SJSA1 (cell line): ENCODE measurements around the gene CIP2A. TPM values are rescaled to one million over a fixed set of nuclear protein-coding genes. Genes with fewer than 3 reads are reported as not detected.

Experiments
- DNase-seq, 2 experiments: peaks; one replicate each; pipeline ENCODE4 v3.0.0-alpha.2; 2015 to 2020; ENCODE audit warnings: low spot score in 2 of 2, low read depth in 1 of 2
- H3K27ac ChIP-seq: fragments of 250-450 bp; sonication (Bioruptor Pico); 2 replicates; pipeline ENCODE4 v1.5.1; 2020; ENCODE audit warnings: mild to moderate bottlenecking, moderate library complexity
- H3K27me3 ChIP-seq: fragments of 250-450 bp; sonication (Bioruptor Pico); replicated peaks from 2 replicates; pipeline ENCODE4 v1.5.1; 2020; ENCODE audit warnings: mild to moderate bottlenecking, moderate library complexity
- H3K36me3 ChIP-seq: fragments of 250-450 bp; sonication (Bioruptor Pico); 2 replicates; pipeline ENCODE4 v1.5.1; 2020; ENCODE audit warnings: mild to moderate bottlenecking
- H3K4me1 ChIP-seq: fragments of 250-450 bp; sonication (Bioruptor Pico); replicated peaks from 2 replicates; pipeline ENCODE4 v1.6.1; 2021; ENCODE audit warnings: mild to moderate bottlenecking
- H3K4me3 ChIP-seq: fragments of 250-450 bp; sonication (Bioruptor Pico); 2 replicates; pipeline ENCODE4 v1.5.1; 2020; ENCODE audit warnings: mild to moderate bottlenecking
- H3K9me3 ChIP-seq: fragments of 250-450 bp; sonication (Bioruptor Pico); replicated peaks from 2 replicates; pipeline ENCODE4 v1.5.1; 2020; ENCODE audit warnings: mild to moderate bottlenecking
- total RNA-seq: library from RNA; depleted of rRNA; stranded (reverse); fragments of >200 nt; shearing (Covaris generic); gene quantifications from 2 replicates; pipeline ENCODE4 v1.2.3, GENCODE V29; 2014

The CIP2A gene
- total RNA-seq, 1 experiment from 2014 or later = 56.1 TPM

DNA sequence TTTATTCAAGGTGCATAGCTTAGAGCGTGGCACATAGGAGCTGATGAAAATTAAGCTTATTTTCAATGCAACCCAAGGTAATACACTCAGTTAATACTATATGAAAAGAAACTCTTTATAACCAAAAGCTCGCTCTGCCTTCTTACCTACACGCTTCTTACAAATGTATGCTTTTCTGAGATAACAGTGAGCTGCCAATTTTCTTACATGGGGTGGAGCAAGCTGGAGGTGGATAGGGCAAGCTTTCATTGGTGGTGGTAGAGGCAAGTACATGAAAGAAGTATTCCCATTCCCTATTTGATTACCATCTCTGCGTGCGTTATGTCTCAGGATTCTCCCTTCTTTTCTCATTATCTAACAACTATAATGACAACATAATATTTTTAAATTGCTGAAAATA, 9.1 kb upstream of the CIP2A start:
- Histone ChIP-seq H3K36me3 (no peaks in the 10 kb centered on the region), H3K4me1 (no peaks in the 10 kb centered on the region), H3K27ac (no peak overlapping the region), H3K9me3 (no peaks in the 10 kb centered on the region), H3K4me3 (no peak overlapping the region), H3K27me3 (no peaks in the 10 kb centered on the region)
- no peak for DNase-seq

DNA sequence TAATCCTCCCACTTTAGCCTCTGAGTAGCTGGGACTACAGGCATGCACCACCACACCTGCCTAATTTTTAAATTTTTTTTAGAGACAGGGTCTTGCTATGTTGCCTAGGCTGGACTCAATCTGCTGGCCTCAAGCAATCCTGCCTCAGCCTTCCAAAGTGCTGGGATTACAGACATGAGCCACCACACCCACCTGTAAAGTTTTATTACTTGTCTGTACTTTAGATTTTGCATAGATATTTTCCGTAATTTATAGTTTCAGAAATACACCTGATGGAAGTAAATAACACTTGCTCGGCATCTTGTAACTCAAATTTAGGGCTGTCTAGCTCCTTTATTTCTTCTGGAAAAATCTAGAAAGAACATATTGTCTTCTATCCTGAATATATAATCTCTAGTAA, 6.1 kb upstream of the CIP2A start:
- Histone ChIP-seq H3K9me3 (no peaks in the 10 kb centered on the region), H3K27me3 (no peaks in the 10 kb centered on the region), H3K4me1 (no peaks in the 10 kb centered on the region), H3K36me3 (no peaks in the 10 kb centered on the region), H3K27ac (no peak overlapping the region), H3K4me3 (no peak overlapping the region)
- no peak for DNase-seq

DNA sequence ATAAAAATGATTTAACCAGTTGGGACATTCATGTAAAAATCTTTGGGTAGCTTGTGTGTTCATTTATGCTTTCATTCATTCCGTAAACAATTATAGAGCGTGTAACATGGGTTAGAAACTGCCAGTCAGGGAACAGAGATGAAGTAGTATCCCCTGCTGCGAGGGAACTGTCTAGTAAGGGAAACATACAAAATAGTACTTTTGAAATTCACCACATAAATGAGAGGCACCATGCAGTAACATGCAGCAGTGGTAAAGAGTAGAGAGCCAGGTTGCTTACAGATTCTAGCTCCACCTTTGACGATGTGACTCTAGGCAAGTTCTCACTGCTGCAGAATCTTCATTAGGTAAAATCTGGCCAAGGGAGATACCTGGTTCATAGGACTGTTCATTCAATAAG, 1.2 kb upstream of the CIP2A start:
- DNase-seq = no peak
- Histone ChIP-seq H3K27ac (peak overlapping the region; percentile 95), H3K9me3 (no peaks in the 10 kb centered on the region), H3K4me3 (peak overlapping the region; percentile 61), H3K36me3 (peaks cover 16% of the 10 kb centered on the region), H3K4me1 (0 out of 2 replicates have a peak, but pooled peaks cover 4% of the 10 kb centered on the region), H3K27me3 (no peaks in the 10 kb centered on the region)

GRCh38 chr3:108589998-108590323, 723 bp upstream of the CIP2A start:
- Histone ChIP-seq H3K4me3 (peak overlapping the region; percentile 61), H3K27me3 (no peaks in the 10 kb centered on the region), H3K27ac (peak overlapping the region; percentile 95), H3K36me3 (peaks cover 20% of the 10 kb centered on the region), H3K4me1 (0 out of 2 replicates have a peak, but pooled peaks cover 4% of the 10 kb centered on the region), H3K9me3 (no peaks in the 10 kb centered on the region)
- DNase-seq = no peak

DNA sequence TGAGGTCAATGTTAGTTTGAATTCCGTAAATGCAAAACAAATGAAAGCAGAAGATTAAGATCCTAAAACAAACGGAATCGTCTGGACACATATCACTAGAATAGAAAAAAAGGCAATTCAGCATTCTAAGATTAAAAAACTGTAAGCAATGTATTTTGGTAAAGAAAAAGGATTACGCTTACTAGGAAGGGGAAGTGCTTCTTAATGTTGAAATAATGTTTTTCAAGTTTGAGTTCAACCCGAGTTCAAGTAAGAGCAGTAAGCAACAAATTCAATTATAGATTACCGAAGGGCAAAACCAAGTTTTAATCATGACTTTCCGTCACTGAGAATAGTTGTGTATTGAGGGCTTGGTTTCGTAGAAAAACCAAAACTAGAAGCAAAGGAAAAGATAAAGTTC, 637 bp downstream of the CIP2A start:
- H3K4me3 ChIP-seq = peak overlapping the region; percentile 61
- 0 out of 2 replicates have a peak, but pooled peaks cover 4% of the 10 kb centered on the region for H3K4me1 ChIP-seq
- H3K36me3 ChIP-seq = peaks cover 34% of the 10 kb centered on the region
- no peaks in the 10 kb centered on the region for H3K9me3 ChIP-seq
- H3K27me3 ChIP-seq = no peaks in the 10 kb centered on the region
- DNase-seq = no peak
- peak overlapping the region; percentile 95 for H3K27ac ChIP-seq

- Histone ChIP-seq H3K4me1 (no peaks in the 10 kb centered on the region), H3K9me3 (no peaks in the 10 kb centered on the region), H3K36me3 (peaks cover 90% of the 10 kb centered on the region), H3K27me3 (no peaks in the 10 kb centered on the region), H3K4me3 (no peak overlapping the region), H3K27ac (no peak overlapping the region)
- DNase-seq = no peak
Observed at GRCh38 chr3:108578064-108578463, 11.2 kb downstream of the CIP2A start.

DNA sequence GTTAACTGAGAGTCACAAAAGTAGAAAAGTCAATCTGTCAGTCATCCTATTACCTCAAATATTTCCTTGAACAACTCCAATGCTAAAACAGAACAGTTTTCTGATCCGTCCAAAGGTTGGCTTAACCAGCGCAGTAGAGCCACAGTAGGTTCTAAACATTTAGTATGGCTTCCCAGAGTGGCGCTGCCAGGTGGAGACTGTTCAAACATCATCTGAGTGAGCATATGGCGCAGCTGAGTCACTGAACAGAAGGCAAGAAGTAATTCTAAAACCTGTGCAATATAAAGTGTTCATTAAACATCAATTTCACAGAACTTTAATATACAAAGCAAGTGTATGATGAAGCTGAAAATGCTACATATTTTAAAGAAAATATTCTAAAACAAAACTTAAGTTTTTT, 19.9 kb downstream of the CIP2A start:
- H3K27ac ChIP-seq = no peak overlapping the region
- H3K4me1 ChIP-seq = no peaks in the 10 kb centered on the region
- DNase-seq = no peak
- no peaks in the 10 kb centered on the region for H3K27me3 ChIP-seq
- peaks cover 54% of the 10 kb centered on the region for H3K36me3 ChIP-seq
- no peaks in the 10 kb centered on the region for H3K9me3 ChIP-seq
- H3K4me3 ChIP-seq = no peak overlapping the region

DNA sequence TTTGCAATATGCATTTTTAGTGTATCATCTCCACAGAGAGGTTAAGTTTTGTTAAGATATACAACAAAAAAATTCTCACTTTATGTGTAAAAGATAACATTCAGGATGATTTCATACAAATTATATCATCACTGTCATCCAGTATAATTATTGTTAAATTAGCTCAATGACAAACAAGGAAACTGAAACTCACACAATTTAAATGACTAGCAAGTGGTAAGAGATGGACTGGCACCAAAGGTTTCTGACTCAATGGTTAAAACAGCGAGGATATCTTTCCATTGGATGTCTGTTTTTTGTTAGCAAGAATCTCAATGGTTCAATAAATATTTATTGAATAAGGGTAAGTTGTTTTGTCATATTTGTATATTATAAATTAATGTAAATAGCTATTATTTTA, 22.6 kb downstream of the CIP2A start:
- no peak for DNase-seq
- H3K27me3 ChIP-seq = no peaks in the 10 kb centered on the region
- H3K4me3 ChIP-seq = no peak overlapping the region
- H3K9me3 ChIP-seq = no peaks in the 10 kb centered on the region
- H3K4me1 ChIP-seq = no peaks in the 10 kb centered on the region
- H3K27ac ChIP-seq = no peak overlapping the region
- H3K36me3 ChIP-seq = peaks cover 44% of the 10 kb centered on the region

- no peak overlapping the region for H3K4me3 ChIP-seq
- no peaks in the 10 kb centered on the region for H3K4me1 ChIP-seq
- peaks cover 46% of the 10 kb centered on the region for H3K36me3 ChIP-seq
- no peak overlapping the region for H3K27ac ChIP-seq
- DNase-seq = no peak
- no peaks in the 10 kb centered on the region for H3K9me3 ChIP-seq
- H3K27me3 ChIP-seq = no peaks in the 10 kb centered on the region
Observed at GRCh38 chr3:108565506-108565905, 23.7 kb downstream of the CIP2A start.

GRCh38 chr3:108564564-108564963, 24.7 kb downstream of the CIP2A start:
- H3K9me3 ChIP-seq = no peaks in the 10 kb centered on the region

DNA sequence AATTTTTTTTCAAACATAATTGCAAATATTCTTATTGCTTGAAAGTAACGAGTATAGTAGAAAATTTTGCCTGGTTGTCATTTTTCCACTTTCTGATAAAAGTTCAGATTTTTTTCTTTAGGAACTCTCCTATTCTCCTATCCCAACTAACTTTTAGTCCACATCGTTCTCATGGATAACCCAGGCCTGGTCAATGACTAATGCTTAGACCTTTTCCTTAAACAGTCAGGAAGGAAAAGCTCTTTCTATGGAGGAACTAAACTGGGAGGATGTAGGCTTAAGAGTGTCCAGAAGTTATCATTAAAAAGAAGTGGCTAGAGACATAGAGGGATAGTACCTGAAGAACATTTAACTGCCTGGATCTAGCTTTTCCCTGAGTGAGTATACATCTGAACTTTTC, 26.7 kb downstream of the CIP2A start:
- Histone ChIP-seq H3K4me1 (no peaks in the 10 kb centered on the region), H3K4me3 (no peak overlapping the region), H3K9me3 (no peaks in the 10 kb centered on the region), H3K36me3 (peaks cover 70% of the 10 kb centered on the region), H3K27me3 (no peaks in the 10 kb centered on the region), H3K27ac (no peak overlapping the region)
- no peak for DNase-seq

More at GRCh38 chr3:108564564-108564963, 24.7 kb downstream of the CIP2A start:
- no peaks in the 10 kb centered on the region for H3K27me3 ChIP-seq
- DNase-seq = no peak
- H3K4me3 ChIP-seq = no peak overlapping the region
- H3K27ac ChIP-seq = no peak overlapping the region
- peaks cover 50% of the 10 kb centered on the region for H3K36me3 ChIP-seq
- H3K4me1 ChIP-seq = no peaks in the 10 kb centered on the region

DNA sequence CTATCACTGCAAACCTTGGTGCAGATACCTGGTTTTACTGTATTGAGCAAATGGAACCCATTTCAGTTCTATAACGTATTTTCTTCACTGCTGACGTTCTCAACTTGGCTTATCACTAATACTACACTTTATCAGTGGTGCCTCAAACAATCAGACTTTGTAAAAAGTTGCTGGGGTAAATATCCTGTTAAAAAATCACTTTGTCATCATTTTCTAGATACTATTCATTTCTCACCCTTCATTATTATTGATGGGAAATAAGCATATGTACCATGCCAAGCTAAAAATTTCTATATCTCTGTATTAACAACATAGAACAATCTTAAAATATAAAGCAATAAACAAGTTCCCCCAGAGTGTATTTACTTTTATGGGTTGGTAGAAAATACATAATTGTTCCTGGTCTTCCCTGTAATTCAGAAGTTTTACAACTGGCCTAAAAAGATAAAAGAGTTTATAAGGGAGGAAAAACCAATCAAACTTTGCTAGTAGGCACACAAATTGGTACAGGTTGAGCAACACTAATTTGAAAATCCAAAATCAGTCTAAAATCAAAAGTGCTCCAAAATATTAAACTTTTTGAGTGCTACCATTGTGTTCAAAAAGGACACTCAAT, 33.2 kb downstream of the CIP2A start:
- no peaks in the 10 kb centered on the region for H3K9me3 ChIP-seq
- H3K4me3 ChIP-seq = no peak overlapping the region
- peaks cover 90% of the 10 kb centered on the region for H3K36me3 ChIP-seq
- no peak for DNase-seq
- no peaks in the 10 kb centered on the region for H3K27me3 ChIP-seq
- H3K4me1 ChIP-seq = peaks cover 5% of the 10 kb centered on the region; the same call in 1 of the 2 replicates
- H3K27ac ChIP-seq = no peak overlapping the region

- Histone ChIP-seq H3K36me3 (peaks cover 83% of the 10 kb centered on the region), H3K27ac (no peak overlapping the region), H3K4me1 (peaks cover 5% of the 10 kb centered on the region; the same call in 1 of the 2 replicates), H3K27me3 (no peaks in the 10 kb centered on the region), H3K4me3 (no peak overlapping the region), H3K9me3 (no peaks in the 10 kb centered on the region)
- no peak for DNase-seq
Observed at GRCh38 chr3:108554913-108555571, 34.2 kb downstream of the CIP2A start.

- H3K27me3 ChIP-seq = no peaks in the 10 kb centered on the region
- peaks cover 5% of the 10 kb centered on the region; the same call in 1 of the 2 replicates for H3K4me1 ChIP-seq
Observed at GRCh38 chr3:108554229-108554628, 35.0 kb downstream of the CIP2A start.

More at GRCh38 chr3:108554229-108554628, 35.0 kb downstream of the CIP2A start:
- no peak for DNase-seq
- no peak overlapping the region for H3K4me3 ChIP-seq
- H3K27ac ChIP-seq = no peak overlapping the region
- peaks cover 85% of the 10 kb centered on the region for H3K36me3 ChIP-seq
- no peaks in the 10 kb centered on the region for H3K9me3 ChIP-seq
